Thyroid gland (tissue), 4 donors: ENCODE measurements around the gene HELT. TPM values are rescaled to one million over a fixed set of nuclear protein-coding genes. Genes with fewer than 3 reads are reported as not detected.
"Not testable (repeated sequence)": the region's sequence is repeated elsewhere in the genome, so short reads cannot be mapped to it uniquely, and the experiment has no call there.

Experiments used
- DNase-seq, 2 donors: peaks; one replicate each; pipeline ENCODE4 v3.0.0-alpha.2; 2019
- H3K27ac ChIP-seq, 3 donors: fragments of 200-600 bp; sonication (generic); 1 replicate in 2 of 3; 2 replicates in 1 of 3; pipeline ENCODE4 v1.5.1; 2016 to 2019; ENCODE audit warnings: mild to moderate bottlenecking in 1 of 3, moderate library complexity in 1 of 3
- H3K27me3 ChIP-seq: fragments of 200-600 bp; sonication (generic); one replicate; pipeline ENCODE4 v1.5.1; 2019
- H3K36me3 ChIP-seq, 2 donors: fragments of 200-600 bp; sonication (generic); one replicate each; pipeline ENCODE4 v1.5.1; 2016 to 2019
- H3K4me1 ChIP-seq, 2 donors: fragments of 200-600 bp; sonication (generic); one replicate each; pipeline ENCODE4 v1.5.1; 2017 to 2019
- H3K4me3 ChIP-seq, 3 donors: fragments of 200-600 bp; sonication (generic); replicated peaks in 1 of 3; 1 replicate in 2 of 3; 2 replicates in 1 of 3; pipeline ENCODE4 v1.5.1; 2016; ENCODE audit warnings: mild to moderate bottlenecking in 1 of 3
- H3K9me3 ChIP-seq: fragments of 200-600 bp; sonication (generic); one replicate; pipeline ENCODE4 v1.5.1; 2017
- POLR2A ChIP-seq, 2 donors: fragments of 450-650 bp; IDR thresholded peaks; one replicate each; pipeline ENCODE4 v1.6.1; 2017; ENCODE audit warnings: antibody characterized with exemption in 2 of 2, mild to moderate bottlenecking in 2 of 2, moderate library complexity in 1 of 2
- WGBS, 2 donors: methylation state at CpG; one replicate each; pipeline ENCODE4 v1.1.5; 2017; 5-methylcytosine and 5-hydroxymethylcytosine counted together
- intact Hi-C: fragments of 100-400 bp; cut with DNase I; formaldehyde crosslinking; loops from one replicate; pipeline ENCODE4 v1.15.1; 2023
- total RNA-seq, 4 donors: library from RNA; depleted of rRNA; stranded (reverse); fragments of >200 nt; gene quantifications; one replicate each; pipeline ENCODE4 v1.2.3, GENCODE V29; 2016
- TF ChIP-seq, protein P1 (sequence below), 6 experiments: fragments of 200-600 bp in 3 of 6; fragments of 450-650 bp in 3 of 6; sonication (generic) in 3 of 6; IDR thresholded peaks; one replicate each; pipeline ENCODE4 v1.5.1; 2016 to 2019; ENCODE audit warnings: antibody characterized with exemption in 6 of 6, mild to moderate bottlenecking in 2 of 6, inconsistent platforms in 1 of 6, moderate library complexity in 1 of 6

The HELT gene
- total RNA-seq, 4 donors from 2014 or later = not detected

GRCh38 chr4:184987493-184988031 lies 30.7 kb upstream of the HELT start:
- intact Hi-C loops = loop anchor here (10.0 kb wide), 1 partner anchor 243 kb away; no protein-coding TSS in a partner anchor
- TF ChIP-seq, protein P1, sequence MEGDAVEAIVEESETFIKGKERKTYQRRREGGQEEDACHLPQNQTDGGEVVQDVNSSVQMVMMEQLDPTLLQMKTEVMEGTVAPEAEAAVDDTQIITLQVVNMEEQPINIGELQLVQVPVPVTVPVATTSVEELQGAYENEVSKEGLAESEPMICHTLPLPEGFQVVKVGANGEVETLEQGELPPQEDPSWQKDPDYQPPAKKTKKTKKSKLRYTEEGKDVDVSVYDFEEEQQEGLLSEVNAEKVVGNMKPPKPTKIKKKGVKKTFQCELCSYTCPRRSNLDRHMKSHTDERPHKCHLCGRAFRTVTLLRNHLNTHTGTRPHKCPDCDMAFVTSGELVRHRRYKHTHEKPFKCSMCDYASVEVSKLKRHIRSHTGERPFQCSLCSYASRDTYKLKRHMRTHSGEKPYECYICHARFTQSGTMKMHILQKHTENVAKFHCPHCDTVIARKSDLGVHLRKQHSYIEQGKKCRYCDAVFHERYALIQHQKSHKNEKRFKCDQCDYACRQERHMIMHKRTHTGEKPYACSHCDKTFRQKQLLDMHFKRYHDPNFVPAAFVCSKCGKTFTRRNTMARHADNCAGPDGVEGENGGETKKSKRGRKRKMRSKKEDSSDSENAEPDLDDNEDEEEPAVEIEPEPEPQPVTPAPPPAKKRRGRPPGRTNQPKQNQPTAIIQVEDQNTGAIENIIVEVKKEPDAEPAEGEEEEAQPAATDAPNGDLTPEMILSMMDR (IDR thresholded peaks at IDR 0.05) = no peak
- no peak for TF ChIP-seq POLR2A (IDR thresholded peaks at IDR 0.05)
- no peaks in the 10 kb centered on the region for H3K36me3 ChIP-seq
- 86 to 92% methylated on average over 13 of the region's 13 CpGs for WGBS, 2 donors
- no peak for DNase-seq
- no peak overlapping the region for H3K27ac ChIP-seq
- no peaks in the 10 kb centered on the region for H3K9me3 ChIP-seq
- H3K4me1 ChIP-seq = peaks cover 0 to 8% of the 10 kb centered on the region in 2 donors
- H3K4me3 ChIP-seq = no peak overlapping the region
- H3K27me3 ChIP-seq = no peaks in the 10 kb centered on the region

DNA sequence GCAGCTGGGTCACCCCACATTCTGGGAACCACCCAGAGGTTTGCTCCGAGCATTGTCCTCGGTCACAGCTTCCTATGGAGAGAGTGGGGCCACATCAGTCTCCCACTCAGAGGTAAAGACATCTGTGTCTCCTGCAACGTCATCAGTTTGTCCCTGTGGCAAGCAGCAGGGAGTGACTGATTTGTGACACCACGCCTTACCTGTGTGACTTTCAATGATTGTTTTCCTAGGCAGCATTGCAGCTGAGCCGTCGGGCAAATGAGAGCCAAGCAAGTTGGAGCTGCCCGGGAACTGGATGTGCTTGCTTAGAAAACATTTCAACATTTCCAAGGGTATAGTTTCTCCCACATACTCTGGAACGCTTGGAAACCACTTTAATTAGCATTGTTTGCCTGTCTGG lies 29.7 kb upstream of the HELT start:
- DNase-seq = peak; percentile 10 to 38
- TF ChIP-seq POLR2A (IDR thresholded peaks at IDR 0.05) = no peak
- TF ChIP-seq, protein P1 (IDR thresholded peaks at IDR 0.05) = no peak
- Histone ChIP-seq H3K27ac (no peak overlapping the region), H3K4me1 (peaks cover 0 to 3% of the 10 kb centered on the region in 2 donors), H3K9me3 (no peaks in the 10 kb centered on the region), H3K36me3 (no peaks in the 10 kb centered on the region), H3K27me3 (no peaks in the 10 kb centered on the region), H3K4me3 (no peak overlapping the region)
- intact Hi-C loops = loop anchor here (10.0 kb wide), 1 partner anchor 244 kb away; no protein-coding TSS in a partner anchor
- WGBS, 2 donors = 46 to 47% methylated on average over 8 of the region's 8 CpGs

DNA sequence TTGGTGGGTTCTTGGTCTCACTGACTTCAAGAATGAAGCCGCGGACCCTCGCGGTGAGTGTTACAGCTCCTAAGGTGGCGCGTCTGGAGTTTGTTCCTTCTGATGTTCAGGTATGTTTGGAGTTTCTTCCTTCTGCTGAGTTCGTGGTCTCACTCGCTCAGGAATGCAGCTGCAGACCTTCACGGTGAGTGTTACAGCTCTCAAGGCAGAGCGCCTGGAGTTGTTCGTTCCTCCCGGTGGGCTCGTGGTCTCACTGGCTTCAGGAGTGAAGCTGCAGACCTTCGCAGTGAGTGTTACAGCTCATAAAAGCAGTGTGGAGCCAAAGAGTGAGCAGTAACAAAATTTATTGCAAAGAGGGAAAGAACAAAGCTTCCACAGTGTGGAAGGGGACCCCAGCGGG lies 29.0 kb upstream of the HELT start:
- not testable (repeated sequence) for H3K27me3 ChIP-seq, H3K4me1 ChIP-seq, H3K4me3 ChIP-seq, H3K36me3 ChIP-seq, DNase-seq, H3K9me3 ChIP-seq, H3K27ac ChIP-seq
- intact Hi-C loops = loop anchor here (10.0 kb wide), 1 partner anchor 244 kb away; no protein-coding TSS in a partner anchor
- 66 to 74% methylated on average over 15 of the region's 15 CpGs for WGBS, 2 donors

DNA sequence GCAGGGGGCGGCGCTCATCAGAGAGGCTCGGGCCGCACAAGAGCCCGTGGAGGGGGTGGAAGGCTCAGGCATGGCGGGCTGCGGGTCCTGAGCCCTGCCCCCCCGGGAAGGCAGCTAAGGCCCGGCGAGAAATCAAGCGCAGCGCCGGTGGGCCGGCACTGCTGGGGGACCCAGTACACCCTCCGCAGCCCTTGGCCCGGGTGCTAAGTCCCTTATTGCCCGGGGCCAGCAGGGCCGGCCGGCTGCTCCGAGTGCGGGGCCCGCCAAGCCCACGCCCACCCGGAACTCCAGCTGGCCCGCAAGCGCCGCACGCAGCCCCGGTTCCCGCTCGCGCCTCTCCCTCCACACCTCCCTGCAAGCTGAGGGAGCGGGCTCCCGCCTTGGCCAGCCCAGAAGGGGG lies 28.2 kb upstream of the HELT start:
- H3K4me1 ChIP-seq = not testable (repeated sequence)
- intact Hi-C loops = loop anchor here (10.0 kb wide), 1 partner anchor 705 kb away; no protein-coding TSS in a partner anchor
- WGBS, 2 donors = 95 to 100% methylated on average over 2 to 4 of the region's 34 CpGs

DNA sequence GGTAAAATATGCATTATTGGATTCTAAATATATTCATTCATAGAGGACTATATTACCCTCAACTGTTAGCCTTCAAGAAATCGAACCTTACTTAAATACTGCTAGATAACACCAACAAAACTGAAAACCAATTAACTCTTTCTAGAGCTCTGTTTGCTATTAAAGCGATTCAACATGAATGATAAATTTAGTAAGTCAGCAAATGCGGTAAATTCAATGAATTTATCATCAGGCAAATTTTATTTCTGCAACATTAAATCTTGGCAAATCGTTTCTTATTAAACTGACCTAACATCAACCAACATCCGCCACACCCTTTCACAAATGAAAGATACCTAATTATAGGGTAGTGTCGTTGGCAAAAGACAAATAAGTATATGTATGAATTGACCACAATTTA lies 26.4 kb upstream of the HELT start:
- no peak for DNase-seq
- Histone ChIP-seq H3K4me1 (no peaks in the 10 kb centered on the region), H3K36me3 (no peaks in the 10 kb centered on the region), H3K9me3 (no peaks in the 10 kb centered on the region), H3K27ac (no peak overlapping the region), H3K27me3 (no peaks in the 10 kb centered on the region), H3K4me3 (no peak overlapping the region)
- no peak for TF ChIP-seq POLR2A (IDR thresholded peaks at IDR 0.05)
- TF ChIP-seq, protein P1 (IDR thresholded peaks at IDR 0.05) = no peak
- WGBS, 2 donors = 86 to 87% methylated on average over 6 of the region's 6 CpGs
- intact Hi-C loops = loop anchor here (10.0 kb wide), 1 partner anchor 707 kb away; no protein-coding TSS in a partner anchor

More for the DNA sequence above, 28.2 kb upstream of the HELT start:
- not testable (repeated sequence) for H3K9me3 ChIP-seq, H3K27me3 ChIP-seq, H3K36me3 ChIP-seq, H3K4me3 ChIP-seq, DNase-seq, H3K27ac ChIP-seq

- TF ChIP-seq, protein P1 (IDR thresholded peaks at IDR 0.05) = no peak
- no peak for TF ChIP-seq POLR2A (IDR thresholded peaks at IDR 0.05)
- H3K27me3 ChIP-seq = no peaks in the 10 kb centered on the region
- no peaks in the 10 kb centered on the region for H3K36me3 ChIP-seq
- 88 to 89% methylated on average over 15 of the region's 15 CpGs for WGBS, 2 donors
- DNase-seq = no peak
- no peak overlapping the region for H3K4me3 ChIP-seq
- H3K4me1 ChIP-seq = no peaks in the 10 kb centered on the region
- intact Hi-C loops = loop anchor here (10.0 kb wide), 1 partner anchor 708 kb away; no protein-coding TSS in a partner anchor
- no peak overlapping the region for H3K27ac ChIP-seq
- H3K9me3 ChIP-seq = no peaks in the 10 kb centered on the region
Measured at GRCh38 chr4:184992422-184992821, 25.9 kb upstream of the HELT start.
